ENCODE measurements around the gene C1QTNF4.

C1QTNF4 gene

GRCh38 chr11:47626234-47626633, 32.0 kb upstream of the C1QTNF4 start:
- TF ChIP-seq CTCF (IDR thresholded peaks at IDR 0.05; ENCODE audit: low read depth, low read length), result no peak
- no peak overlapping the region for H3K4me3 ChIP-seq (replicated peaks in 1 of 2; ENCODE audit: low read depth in 2 of 2, low read length in 2 of 2)
- no peak for DNase-seq (ENCODE audit: low read depth in 2 of 2)

GRCh38 chr11:47620836-47621378, 26.7 kb upstream of the C1QTNF4 start:
- DNase-seq (ENCODE audit: low read depth in 2 of 2), result no peak
- no peak overlapping the region for H3K4me3 ChIP-seq (replicated peaks in 1 of 2; ENCODE audit: low read depth in 2 of 2, low read length in 2 of 2)
- TF ChIP-seq CTCF (IDR thresholded peaks at IDR 0.05; ENCODE audit: low read depth, low read length), result no peak

- DNase-seq (ENCODE audit: low read depth in 2 of 2), result peak; percentile 45 to 69
- no peak overlapping the region for H3K4me3 ChIP-seq (replicated peaks in 1 of 2; ENCODE audit: low read depth in 2 of 2, low read length in 2 of 2)
- TF ChIP-seq CTCF (IDR thresholded peaks at IDR 0.05; ENCODE audit: low read depth, low read length), result no peak
These were observed 23.2 kb upstream of the C1QTNF4 start for GRCh38 chr11:47617417-47617809.

- peak; percentile 95 for TF ChIP-seq CTCF (IDR thresholded peaks at IDR 0.05; ENCODE audit: low read depth, low read length)
- peak; percentile 88 to 89 for DNase-seq (ENCODE audit: low read depth in 2 of 2)
- H3K4me3 ChIP-seq (replicated peaks in 1 of 2; ENCODE audit: low read depth in 2 of 2, low read length in 2 of 2), result no peak overlapping the region
These were observed 22.7 kb upstream of the C1QTNF4 start for GRCh38 chr11:47616726-47617416.

GRCh38 chr11:47615249-47615648, 21.0 kb upstream of the C1QTNF4 start:
- DNase-seq (ENCODE audit: low read depth in 2 of 2), result no peak
- no peak for TF ChIP-seq CTCF (IDR thresholded peaks at IDR 0.05; ENCODE audit: low read depth, low read length)
- H3K4me3 ChIP-seq (replicated peaks in 1 of 2; ENCODE audit: low read depth in 2 of 2, low read length in 2 of 2), result no peak overlapping the region

GRCh38 chr11:47611348-47611794, 17.2 kb upstream of the C1QTNF4 start:
- H3K4me3 ChIP-seq (replicated peaks in 1 of 2; ENCODE audit: low read depth in 2 of 2, low read length in 2 of 2), result no peak overlapping the region
- DNase-seq (ENCODE audit: low read depth in 2 of 2), result no peak
- TF ChIP-seq CTCF (IDR thresholded peaks at IDR 0.05; ENCODE audit: low read depth, low read length), result no peak

All from cardiac fibroblast (primary cell).